HepG2 (cell line): Measurements from ENCODE around the gene AEBP1. TPM values are rescaled to one million over a fixed set of nuclear protein-coding genes. Genes with fewer than 3 reads are reported as not detected.

Source experiments
- BCL3 ChIP-seq: sonication (generic); formaldehyde crosslinking; IDR thresholded peaks from 2 replicates; pipeline ENCODE4 v1.5.1; 2020; ENCODE audit warnings: mild to moderate bottlenecking, missing genetic modification reagents, moderate library complexity
- CHD4 ChIP-seq: fragments of 200-600 bp; sonication (generic); IDR thresholded peaks from 2 replicates; pipeline ENCODE4 v1.7.0; 2017; ENCODE audit warnings: mild to moderate bottlenecking, low read length, borderline replicate concordance
- EP300 ChIP-seq, 3 experiments: sonication (generic) in 1 of 3; formaldehyde crosslinking in 1 of 3; IDR thresholded peaks; 2 replicates each; pipeline versions ENCODE4 v1.5.1 to v1.6.1; 2011 to 2020; ENCODE audit warnings: low read depth in 2 of 3, low read length in 2 of 3, borderline replicate concordance in 1 of 3, improper control_type of control experiment in 1 of 3, mild to moderate bottlenecking in 1 of 3, missing genetic modification reagents in 1 of 3, moderate library complexity in 1 of 3
- HNRNPL ChIP-seq: fragments of 200-400 bp; formaldehyde crosslinking; IDR thresholded peaks from 2 replicates; pipeline ENCODE4 v1.6.1; 2017; ENCODE audit warnings: mild to moderate bottlenecking, low read depth, low read length
- LCORL ChIP-seq, 2 experiments: fragments of 450-650 bp in 1 of 2; sonication (generic) in 1 of 2; formaldehyde crosslinking in 1 of 2; IDR thresholded peaks; 2 replicates each; pipeline versions ENCODE4 v1.5.0 to v1.6.1; 2017 to 2020; ENCODE audit warnings: antibody characterized with exemption in 1 of 2, missing genetic modification reagents in 1 of 2
- MAFF ChIP-seq: IDR thresholded peaks from 2 replicates; pipeline ENCODE4 v1.6.1; 2011; ENCODE audit warnings: low read depth, low read length, improper control_type of control experiment
- POGK ChIP-seq: sonication (generic); formaldehyde crosslinking; conservative IDR thresholded peaks from 2 replicates; pipeline ENCODE4 v1.8.0; 2022; ENCODE audit warnings: mild to moderate bottlenecking, moderate library complexity, missing genetic modification reagents
- SAFB2 ChIP-seq: sonication (generic); formaldehyde crosslinking; IDR thresholded peaks from 2 replicates; pipeline ENCODE4 v1.5.1; 2020; ENCODE audit warnings: missing genetic modification reagents, low read depth, mild to moderate bottlenecking, borderline replicate concordance
- SMARCC2 ChIP-seq: fragments of 450-650 bp; IDR thresholded peaks from 2 replicates; pipeline ENCODE4 v1.6.1; 2017; ENCODE audit warnings: antibody characterized with exemption, mild to moderate bottlenecking
- SMC3 ChIP-seq: IDR thresholded peaks from 2 replicates; pipeline ENCODE4 v1.6.1; 2011; ENCODE audit warnings: low read length, improper control_type of control experiment
- SNAPC5 ChIP-seq: sonication (generic); formaldehyde crosslinking; IDR thresholded peaks from 2 replicates; pipeline ENCODE4 v1.8.1; 2023; ENCODE audit warnings: mild to moderate bottlenecking, missing genetic modification reagents, borderline replicate concordance
- TBX2 ChIP-seq: sonication (generic); formaldehyde crosslinking; IDR thresholded peaks from 2 replicates; pipeline ENCODE4 v1.5.0; 2020; ENCODE audit warnings: missing genetic modification reagents, mild to moderate bottlenecking, borderline replicate concordance
- ZNF335 ChIP-seq: sonication (generic); formaldehyde crosslinking; IDR thresholded peaks from 2 replicates; pipeline ENCODE4 v1.4.0; 2020; ENCODE audit warnings: missing genetic modification reagents
- ZNF34 ChIP-seq: sonication (generic); formaldehyde crosslinking; IDR thresholded peaks from 2 replicates; pipeline ENCODE4 v1.4.0; 2020; ENCODE audit warnings: mild to moderate bottlenecking, missing genetic modification reagents, borderline replicate concordance
- ZNF546 ChIP-seq: sonication (generic); formaldehyde crosslinking; conservative IDR thresholded peaks from 2 replicates; pipeline ENCODE4 v1.8.1; 2023; ENCODE audit warnings: mild to moderate bottlenecking, missing genetic modification reagents
- ZNF589 ChIP-seq: sonication (generic); formaldehyde crosslinking; conservative IDR thresholded peaks from 2 replicates; pipeline ENCODE4 v1.8.0; 2022; ENCODE audit warnings: mild to moderate bottlenecking, moderate library complexity, missing genetic modification reagents
- ZNF83 ChIP-seq: sonication (generic); formaldehyde crosslinking; IDR thresholded peaks from 2 replicates; pipeline ENCODE4 v1.4.0; 2020; ENCODE audit warnings: missing genetic modification reagents, mild to moderate bottlenecking, borderline replicate concordance
- polyA plus RNA-seq, 8 experiments: library from polyadenylated mRNA; depleted of rRNA in 3 of 8; stranded (reverse) in 7 of 8; unstranded in 1 of 8; fragments of >200 nt; fragmentation: Illumina TruSeq in 4 of 8; extraction: Trizol in 4 of 8; gene quantifications; 2 replicates each; pipeline versions ENCODE4 v1.2.1 to v1.2.3, GENCODE V29; 2011 to 2016; ENCODE audit warnings: low read depth in 4 of 8, missing spikeins in 1 of 8, mixed read lengths in 1 of 8; ENCODE audit not compliant: insufficient read depth in 1 of 8
- total RNA-seq, 5 experiments: library from RNA; depleted of rRNA; stranded (reverse); fragments of >200 nt; fragmentation: Illumina TruSeq; extraction: Trizol; gene quantifications; 2 replicates each; pipeline ENCODE4 v1.2.3, GENCODE V29; 2016; ENCODE audit warnings: low read depth in 1 of 5
- TF ChIP-seq, protein P1 (sequence below): sonication (generic); formaldehyde crosslinking; IDR thresholded peaks from 2 replicates; pipeline ENCODE4 v1.4.0; 2020; ENCODE audit warnings: mild to moderate bottlenecking, missing genetic modification reagents

Gene AEBP1
- total and polyA plus RNA-seq, 2 of the 13 experiments (the other 11 are each of a cell fraction or from before 2014, with no cell fraction given) = 0.22 to 0.55 TPM

- TF ChIP-seq, protein P1, sequence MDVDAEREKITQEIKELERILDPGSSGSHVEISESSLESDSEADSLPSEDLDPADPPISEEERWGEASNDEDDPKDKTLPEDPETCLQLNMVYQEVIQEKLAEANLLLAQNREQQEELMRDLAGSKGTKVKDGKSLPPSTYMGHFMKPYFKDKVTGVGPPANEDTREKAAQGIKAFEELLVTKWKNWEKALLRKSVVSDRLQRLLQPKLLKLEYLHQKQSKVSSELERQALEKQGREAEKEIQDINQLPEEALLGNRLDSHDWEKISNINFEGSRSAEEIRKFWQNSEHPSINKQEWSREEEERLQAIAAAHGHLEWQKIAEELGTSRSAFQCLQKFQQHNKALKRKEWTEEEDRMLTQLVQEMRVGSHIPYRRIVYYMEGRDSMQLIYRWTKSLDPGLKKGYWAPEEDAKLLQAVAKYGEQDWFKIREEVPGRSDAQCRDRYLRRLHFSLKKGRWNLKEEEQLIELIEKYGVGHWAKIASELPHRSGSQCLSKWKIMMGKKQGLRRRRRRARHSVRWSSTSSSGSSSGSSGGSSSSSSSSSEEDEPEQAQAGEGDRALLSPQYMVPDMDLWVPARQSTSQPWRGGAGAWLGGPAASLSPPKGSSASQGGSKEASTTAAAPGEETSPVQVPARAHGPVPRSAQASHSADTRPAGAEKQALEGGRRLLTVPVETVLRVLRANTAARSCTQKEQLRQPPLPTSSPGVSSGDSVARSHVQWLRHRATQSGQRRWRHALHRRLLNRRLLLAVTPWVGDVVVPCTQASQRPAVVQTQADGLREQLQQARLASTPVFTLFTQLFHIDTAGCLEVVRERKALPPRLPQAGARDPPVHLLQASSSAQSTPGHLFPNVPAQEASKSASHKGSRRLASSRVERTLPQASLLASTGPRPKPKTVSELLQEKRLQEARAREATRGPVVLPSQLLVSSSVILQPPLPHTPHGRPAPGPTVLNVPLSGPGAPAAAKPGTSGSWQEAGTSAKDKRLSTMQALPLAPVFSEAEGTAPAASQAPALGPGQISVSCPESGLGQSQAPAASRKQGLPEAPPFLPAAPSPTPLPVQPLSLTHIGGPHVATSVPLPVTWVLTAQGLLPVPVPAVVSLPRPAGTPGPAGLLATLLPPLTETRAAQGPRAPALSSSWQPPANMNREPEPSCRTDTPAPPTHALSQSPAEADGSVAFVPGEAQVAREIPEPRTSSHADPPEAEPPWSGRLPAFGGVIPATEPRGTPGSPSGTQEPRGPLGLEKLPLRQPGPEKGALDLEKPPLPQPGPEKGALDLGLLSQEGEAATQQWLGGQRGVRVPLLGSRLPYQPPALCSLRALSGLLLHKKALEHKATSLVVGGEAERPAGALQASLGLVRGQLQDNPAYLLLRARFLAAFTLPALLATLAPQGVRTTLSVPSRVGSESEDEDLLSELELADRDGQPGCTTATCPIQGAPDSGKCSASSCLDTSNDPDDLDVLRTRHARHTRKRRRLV (CRISPR knock-in tag) = no peak
- TF ChIP-seq ZNF546 (peak; percentile 85; the same call in 1 of the 2 replicates), ZNF83 (CRISPR knock-in tag) (peak; percentile 46; the same call in 1 of the 2 replicates), SNAPC5 (CRISPR knock-in tag) (0 out of 2 replicates have a peak, but pooled peaks have one; percentile 32), LCORL (IDR thresholded peaks at IDR 0.05) (no peak), LCORL (CRISPR knock-in tag; IDR thresholded peaks at IDR 0.05) (peak; percentile 42; the same call in 1 of the 2 replicates), ZNF34 (CRISPR knock-in tag) (peak; percentile 47; the same call in 1 of the 2 replicates), SMARCC2 (no peak), ZNF589 (CRISPR knock-in tag) (0 out of 2 replicates have a peak, but pooled peaks have one; percentile 22), CHD4 (no peak), POGK (CRISPR knock-in tag) (no peak; the same call in 1 of the 2 replicates), SMC3 (no peak), BCL3 (CRISPR knock-in tag) (no peak), MAFF (no peak), TBX2 (CRISPR knock-in tag) (peak; percentile 80), ZNF335 (no peak), SAFB2 (CRISPR knock-in tag) (peak; percentile 49; the same call in 1 of the 2 replicates), EP300 (IDR thresholded peaks at IDR 0.05; ENCODE audit: low read depth in 2 of 2, low read length in 2 of 2) (no peak), EP300 (CRISPR knock-in tag; IDR thresholded peaks at IDR 0.05; ENCODE audit: borderline replicate concordance) (no peak), HNRNPL (no peak)
These were observed 19.3 kb downstream of the AEBP1 start, which contains the start of gene POLD2 (continued) for GRCh38 chr7:44123190-44124003.
